ENCODE data around the gene NASP.

NASP gene

DNA sequence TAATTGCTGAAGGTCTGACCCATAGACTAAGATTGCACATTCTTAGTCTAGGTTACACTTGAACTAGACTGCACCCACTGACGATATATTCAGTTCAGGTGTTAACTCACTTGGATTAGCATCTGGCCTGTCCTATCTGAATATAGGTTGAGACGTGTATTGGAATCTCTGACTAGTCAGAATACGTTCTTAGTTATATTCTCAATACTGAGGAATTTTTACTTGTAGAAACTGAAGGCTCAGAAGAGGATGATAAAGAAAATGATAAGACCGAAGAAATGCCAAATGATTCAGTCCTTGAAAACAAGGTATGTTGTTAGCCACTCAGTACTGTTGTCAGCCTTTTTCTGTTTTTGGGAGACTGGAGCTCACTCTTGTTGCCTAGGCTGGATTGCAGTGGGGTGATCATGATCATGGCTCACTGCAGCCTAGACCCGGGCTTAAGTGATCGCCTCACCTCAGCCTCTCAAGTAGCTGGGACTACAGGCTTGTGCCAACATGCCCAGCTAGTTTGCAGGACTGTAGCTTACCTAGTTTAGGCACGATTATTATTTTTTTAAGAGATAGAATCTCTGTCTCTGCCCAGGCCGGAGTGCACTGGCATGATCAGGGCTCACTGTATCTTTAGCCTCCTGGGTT, 29.2 kb downstream of the NASP start:
- no peak for DNase-seq

GRCh38 chr1:45615885-45616284, 32.0 kb downstream of the NASP start:
- DNase-seq = no peak

DNA sequence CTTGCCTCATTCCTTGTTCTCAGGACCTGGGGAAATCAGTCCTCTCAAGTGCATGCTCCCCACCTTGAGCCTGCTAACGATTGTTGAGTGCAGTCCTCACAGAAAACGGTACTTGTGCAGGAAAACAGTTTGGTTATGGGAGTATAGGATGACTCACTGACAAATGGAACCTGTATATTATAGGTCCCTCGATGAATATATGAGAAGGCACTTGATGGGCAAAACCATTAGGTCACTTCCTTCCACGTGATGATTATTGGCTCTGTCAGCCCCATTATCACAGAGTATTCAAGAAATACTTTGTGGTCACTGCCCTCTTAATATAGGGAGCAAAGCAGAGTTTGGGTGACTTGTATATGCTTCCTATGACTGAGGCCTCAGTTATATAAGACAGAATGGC, 33.8 kb downstream of the NASP start:
- no peak for DNase-seq

DNA sequence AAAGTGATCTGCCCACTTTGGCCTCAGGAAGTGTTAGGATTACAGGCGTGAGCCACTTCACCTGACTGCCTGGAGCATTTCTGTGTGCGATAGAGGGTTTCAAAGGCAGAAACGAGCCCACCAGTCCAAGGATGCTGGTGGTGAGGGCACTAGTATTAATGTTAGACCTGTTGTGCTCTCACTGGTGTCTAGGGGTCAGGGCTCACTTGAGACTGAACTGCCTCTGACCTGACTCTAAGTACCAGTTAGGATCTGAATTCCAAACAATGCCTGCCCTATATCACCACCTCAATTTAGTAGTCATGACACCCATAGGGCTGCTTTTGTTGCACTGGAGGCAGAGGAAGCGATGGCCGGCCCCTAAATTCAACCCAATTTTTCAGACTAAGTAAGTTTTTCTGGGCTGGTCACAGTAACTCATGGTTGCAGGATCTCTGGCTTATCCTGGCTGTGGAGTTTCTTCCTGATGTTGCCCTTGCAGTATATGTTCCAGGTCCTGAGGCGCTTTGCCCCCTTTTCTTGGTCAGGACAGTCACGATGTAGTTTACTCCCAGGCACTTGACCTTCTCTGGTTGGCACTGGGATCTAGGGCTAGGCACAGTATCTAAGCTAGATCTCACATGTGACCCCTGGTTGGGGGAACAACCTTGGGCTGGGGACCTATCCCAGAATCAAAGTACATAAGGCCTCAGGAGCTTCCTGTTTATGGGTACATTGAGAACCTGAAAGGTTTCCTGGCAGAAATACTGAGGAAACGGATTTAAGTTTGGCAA, 35.5 kb downstream of the NASP start:
- DNase-seq = no peak

GRCh38 chr1:45620588-45621500, 37.0 kb downstream of the NASP start:
- no peak for DNase-seq

- no peak for DNase-seq
These were observed 37.6 kb downstream of the NASP start for GRCh38 chr1:45621501-45621836.

DNA sequence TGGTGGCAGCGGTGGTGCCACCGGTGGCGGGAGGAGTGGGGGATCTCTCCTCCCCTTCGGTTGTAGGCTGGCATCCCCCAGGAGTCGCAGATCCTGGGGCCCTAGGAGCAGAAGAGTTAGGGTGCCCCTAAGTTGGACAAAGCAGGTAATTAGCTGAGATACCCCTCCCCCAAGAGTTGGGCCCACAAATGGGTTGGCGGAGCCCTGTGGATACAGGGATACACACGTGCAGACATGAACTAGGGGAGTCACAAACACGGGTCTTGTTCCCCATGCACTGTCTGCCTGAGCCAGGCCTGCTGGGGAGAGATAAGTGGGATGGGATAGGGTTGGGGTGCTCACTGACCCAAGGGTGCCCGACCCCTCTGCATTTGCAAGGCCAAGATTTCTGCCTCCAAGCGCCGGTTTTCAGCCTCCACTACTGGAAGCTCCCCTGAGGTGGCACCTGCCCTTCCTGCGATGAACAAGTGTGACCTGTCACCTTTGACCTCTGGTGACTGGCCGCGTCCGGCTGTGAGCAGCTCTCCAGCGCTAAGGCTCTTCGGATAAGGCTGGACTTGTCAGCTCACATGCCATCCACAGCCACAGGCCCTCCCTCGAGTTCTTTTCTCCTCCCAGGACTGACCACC, 38.2 kb downstream of the NASP start:
- no peak for DNase-seq

DNA sequence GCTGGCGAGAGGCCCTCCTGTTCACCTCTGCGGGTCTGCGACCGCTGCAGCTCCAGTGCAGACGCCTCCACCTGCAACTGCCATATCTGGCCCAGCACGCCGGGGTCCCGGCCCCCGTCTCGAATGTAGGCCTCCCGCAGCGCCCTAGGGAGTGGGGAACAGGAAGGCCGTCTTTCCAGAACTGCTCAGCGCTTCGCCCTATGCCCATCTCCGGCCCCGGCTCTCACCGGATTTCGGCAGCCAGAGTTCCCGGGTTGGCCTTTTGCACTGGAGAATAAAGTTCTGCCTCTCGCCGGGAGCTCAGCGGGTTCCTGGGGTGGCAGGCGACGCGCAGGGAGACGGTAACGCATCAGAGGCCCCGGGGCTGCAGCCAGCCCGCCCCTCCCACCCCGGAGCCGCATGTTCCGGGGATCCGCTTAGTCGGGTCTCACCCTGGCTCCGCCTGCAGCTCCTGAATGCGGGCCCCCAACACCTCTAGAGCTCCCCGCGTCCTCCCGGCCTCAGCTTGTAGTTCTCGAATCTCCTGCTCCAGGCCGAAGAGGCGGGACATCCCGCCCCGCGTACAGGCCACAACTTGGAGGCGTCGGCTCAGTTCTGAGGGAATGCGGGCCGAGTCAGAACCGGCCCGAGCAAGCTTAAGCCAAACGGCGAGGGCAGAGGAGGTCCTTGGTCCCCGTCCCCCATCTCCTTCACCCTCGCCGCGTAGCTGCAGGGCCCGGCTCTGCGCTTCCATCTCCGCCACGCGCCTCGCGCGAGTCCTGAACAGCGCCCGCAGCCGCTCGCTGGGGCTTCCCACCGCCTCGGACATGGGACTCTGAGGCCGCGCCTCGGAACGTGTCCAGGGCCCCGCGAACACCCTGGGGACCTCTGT, 38.9 kb downstream of the NASP start:
- DNase-seq = peak; percentile 70

GRCh38 chr1:45623972-45624371, 40.1 kb downstream of the NASP start, which contains the start of gene CCDC17:
Gene CCDC17, minus strand, starts transcription at chr1:45624054. Its CDS starts 145 bp downstream, at chr1:45623909.
- DNase-seq = no peak

GRCh38 chr1:45629035-45629434, 45.2 kb downstream of the NASP start:
- DNase-seq = no peak

GRCh38 chr1:45630429-45630828, 46.6 kb downstream of the NASP start:
- no peak for DNase-seq

GRCh38 chr1:45635211-45635610, 51.4 kb downstream of the NASP start:
- DNase-seq = no peak

- no peak for DNase-seq
These were observed 56.5 kb downstream of the NASP start for GRCh38 chr1:45640293-45640692.

GRCh38 chr1:45643321-45643720, 59.5 kb downstream of the NASP start:
- DNase-seq = no peak

- no peak for DNase-seq
These were observed 60.1 kb downstream of the NASP start for GRCh38 chr1:45643978-45644377.

- no peak for DNase-seq
These were observed 60.8 kb downstream of the NASP start for GRCh38 chr1:45644661-45645060.

DNA sequence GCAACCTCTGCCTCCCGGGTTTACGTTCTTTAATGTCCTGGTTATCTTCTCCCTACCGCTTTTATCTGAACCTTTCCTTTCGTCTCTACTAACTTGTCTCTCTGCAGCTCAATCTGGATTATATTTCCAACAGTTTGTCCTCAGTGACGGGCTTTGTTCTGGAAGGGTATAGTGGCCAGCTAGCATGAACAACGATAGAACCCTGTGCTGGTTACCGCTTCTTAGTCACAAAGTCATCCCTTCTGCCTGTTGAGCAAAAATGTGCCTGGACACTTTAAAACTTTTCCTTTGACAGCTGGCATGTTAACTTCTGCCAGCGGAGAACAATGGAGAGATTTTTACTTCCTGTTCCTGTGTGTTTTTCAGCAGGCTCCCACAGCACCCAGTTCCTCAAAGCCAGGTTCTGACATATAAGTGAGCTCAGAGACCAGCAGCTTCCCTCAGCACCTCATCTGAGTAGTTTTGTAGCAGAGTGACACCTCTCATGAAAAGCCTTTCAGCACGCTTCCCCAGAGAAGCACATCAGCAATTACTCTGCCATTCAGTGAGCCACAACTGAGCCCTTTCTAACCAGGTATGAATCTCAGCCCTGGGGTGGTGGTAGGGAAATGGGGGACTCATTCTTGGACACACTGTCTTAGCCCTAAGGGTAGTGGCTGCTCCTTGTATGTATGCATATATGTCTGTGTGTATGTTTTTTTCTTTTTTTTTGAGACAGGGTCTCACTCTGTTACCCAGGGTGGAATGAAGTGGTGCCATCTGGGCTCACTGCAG, 63.6 kb downstream of the NASP start:
- no peak for DNase-seq

DNA sequence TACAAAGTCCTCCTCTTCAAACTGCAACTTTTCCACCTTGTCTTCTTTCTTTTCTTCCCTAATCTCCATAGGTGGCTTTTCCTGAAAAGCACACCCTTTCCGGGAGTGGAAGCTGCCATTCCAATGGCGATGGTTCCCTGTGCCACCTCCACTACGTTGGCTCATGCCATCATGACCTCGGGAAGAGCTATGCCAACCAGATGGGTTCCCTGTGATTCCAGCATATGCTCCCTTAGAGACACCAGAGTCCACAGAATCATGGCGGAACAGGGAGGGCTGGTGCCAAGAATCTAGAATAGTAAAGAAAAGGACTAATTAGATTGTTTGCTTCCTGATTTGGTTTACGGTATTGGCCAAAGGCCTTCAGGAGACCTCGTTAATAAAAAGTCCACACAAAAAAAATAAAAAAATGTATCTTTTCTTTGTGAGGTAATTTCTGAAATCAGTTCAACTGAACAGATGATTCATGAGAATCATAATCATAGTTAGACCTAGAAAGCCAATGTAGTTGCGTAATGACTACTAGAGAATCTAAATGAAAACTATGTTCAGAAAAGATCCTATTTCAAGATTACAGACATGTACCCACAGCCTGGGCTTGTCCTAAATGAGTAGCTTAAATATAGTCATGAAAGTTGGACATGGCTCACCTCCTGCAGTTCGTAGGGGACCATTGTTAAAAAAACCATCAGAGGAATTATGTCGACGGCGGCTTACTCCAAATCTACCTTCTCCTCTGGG, 70.9 kb downstream of the NASP start:
- DNase-seq = no peak

- no peak for DNase-seq
These were observed 72.9 kb downstream of the NASP start for GRCh38 chr1:45656573-45657226.

GRCh38 chr1:45658171-45658570, 74.3 kb downstream of the NASP start:
- DNase-seq = no peak
